Mesenteric fat pad (tissue), 1 donor: ENCODE measurements around the gene CSF2RB. TPM values are rescaled to one million over a fixed set of nuclear protein-coding genes. Genes with fewer than 3 reads are reported as not detected.

Source experiments
- total RNA-seq: library from RNA; stranded (reverse); fragmentation: NEBNext Ultra II Directional; extraction: Animal tissue kit (Norgen Biotek cat#: 25700); gene quantifications from one replicate; pipeline ENCODE4 v1.2.1, GENCODE V29; 2021
- donor health status: DM: yes; HTN: yes; CAD: no.

CSF2RB gene
- total RNA-seq, 1 donor from 2014 or later: 13.3 TPM

Other genes with a start within 250 kb of the CSF2RB start
- 0.19 TPM for gene CACNG2, start 209.9 kb upstream of the CSF2RB start, total RNA-seq
- gene IFT27, start 137.5 kb upstream of the CSF2RB start, total RNA-seq: 21.4 TPM
- not detected for gene PVALB, start 96.6 kb upstream of the CSF2RB start, total RNA-seq
- 51.0 TPM for gene NCF4, start 52.6 kb upstream of the CSF2RB start, total RNA-seq
- gene TST, start 105.8 kb downstream of the CSF2RB start, total RNA-seq: 58.5 TPM
- 63.8 TPM for gene MPST, start 106.1 kb downstream of the CSF2RB start, total RNA-seq
- 13.4 TPM for gene KCTD17, start 138.1 kb downstream of the CSF2RB start, total RNA-seq
- gene TMPRSS6, start 196.1 kb downstream of the CSF2RB start, total RNA-seq: not detected
- gene IL2RB, start 236.3 kb downstream of the CSF2RB start, total RNA-seq: 1.7 TPM